Testis (tissue), 2 donors: ENCODE data around the gene KANK2.
"Not testable (repeated sequence)": the region's sequence is repeated elsewhere in the genome, so short reads cannot be mapped to it uniquely, and the experiment has no call there.

ENCODE experiments used
- POLR2A ChIP-seq: fragments of 450-650 bp; IDR thresholded peaks from one replicate; pipeline ENCODE4 v1.6.1; 2017; ENCODE audit warnings: antibody characterized with exemption, mild to moderate bottlenecking, moderate library complexity
- TF ChIP-seq, protein P1 (sequence below), 3 experiments: fragments of 450-650 bp in 2 of 3; fragments of 200-600 bp in 1 of 3; sonication (generic) in 1 of 3; IDR thresholded peaks; one replicate each; pipeline ENCODE4 v1.5.1; 2016 to 2019; ENCODE audit warnings: antibody characterized with exemption in 3 of 3, mild to moderate bottlenecking in 2 of 3, moderate library complexity in 1 of 3

DNA sequence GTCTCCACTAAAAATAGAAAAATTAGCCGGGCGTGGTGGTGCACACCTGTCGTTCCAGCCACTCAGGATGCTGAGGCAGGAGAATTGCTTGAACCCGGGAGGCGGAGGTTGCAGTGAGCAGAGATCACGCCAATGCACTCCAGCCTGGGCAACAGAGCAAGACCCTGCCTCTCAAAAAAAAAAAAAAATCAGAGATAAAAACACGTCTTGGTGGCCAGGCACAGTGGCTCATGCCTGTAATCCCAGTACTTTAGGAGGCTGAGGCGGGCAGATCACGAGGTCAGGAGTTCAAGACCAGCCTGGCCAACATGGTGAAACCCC is 18.2 kb downstream of the KANK2 start:
- TF ChIP-seq, protein P1, sequence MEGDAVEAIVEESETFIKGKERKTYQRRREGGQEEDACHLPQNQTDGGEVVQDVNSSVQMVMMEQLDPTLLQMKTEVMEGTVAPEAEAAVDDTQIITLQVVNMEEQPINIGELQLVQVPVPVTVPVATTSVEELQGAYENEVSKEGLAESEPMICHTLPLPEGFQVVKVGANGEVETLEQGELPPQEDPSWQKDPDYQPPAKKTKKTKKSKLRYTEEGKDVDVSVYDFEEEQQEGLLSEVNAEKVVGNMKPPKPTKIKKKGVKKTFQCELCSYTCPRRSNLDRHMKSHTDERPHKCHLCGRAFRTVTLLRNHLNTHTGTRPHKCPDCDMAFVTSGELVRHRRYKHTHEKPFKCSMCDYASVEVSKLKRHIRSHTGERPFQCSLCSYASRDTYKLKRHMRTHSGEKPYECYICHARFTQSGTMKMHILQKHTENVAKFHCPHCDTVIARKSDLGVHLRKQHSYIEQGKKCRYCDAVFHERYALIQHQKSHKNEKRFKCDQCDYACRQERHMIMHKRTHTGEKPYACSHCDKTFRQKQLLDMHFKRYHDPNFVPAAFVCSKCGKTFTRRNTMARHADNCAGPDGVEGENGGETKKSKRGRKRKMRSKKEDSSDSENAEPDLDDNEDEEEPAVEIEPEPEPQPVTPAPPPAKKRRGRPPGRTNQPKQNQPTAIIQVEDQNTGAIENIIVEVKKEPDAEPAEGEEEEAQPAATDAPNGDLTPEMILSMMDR (IDR thresholded peaks at IDR 0.05): not testable (repeated sequence)
- not testable (repeated sequence) for TF ChIP-seq POLR2A
